BE2C (cell line): Measurements from ENCODE around the gene MARK3.

ENCODE experiments used
- DNase-seq: peaks from one replicate; pipeline ENCODE4 v3.0.0-alpha.2; 2020
- H3K27me3 ChIP-seq: fragments of 250-450 bp; sonication (Bioruptor Pico); 2 replicates; pipeline ENCODE4 v1.5.1; 2020; ENCODE audit warnings: mild to moderate bottlenecking
- H3K36me3 ChIP-seq: fragments of 250-450 bp; sonication (Bioruptor Pico); 2 replicates; pipeline ENCODE4 v1.5.1; 2020; ENCODE audit warnings: mild to moderate bottlenecking
- H3K4me1 ChIP-seq: fragments of 250-450 bp; sonication (Bioruptor Pico); 2 replicates; pipeline ENCODE4 v1.5.1; 2020
- H3K4me3 ChIP-seq: 2 replicates; pipeline ENCODE4 v1.5.1; 2011; ENCODE audit warnings: low read depth, low read length
- H3K9me3 ChIP-seq: fragments of 250-450 bp; sonication (Bioruptor Pico); 2 replicates; pipeline ENCODE4 v1.5.1; 2020
- CTCF ChIP-seq: IDR thresholded peaks from 2 replicates; pipeline ENCODE4 v1.5.1; 2012; ENCODE audit warnings: mild to moderate bottlenecking, low read depth, low read length

Gene MARK3

GRCh38 chr14:103436533-103436932, 51.3 kb downstream of the MARK3 start:
- no peak for TF ChIP-seq CTCF
- Histone ChIP-seq H3K4me1 (no peaks in the 10 kb centered on the region; the same call in 1 of the 2 replicates), H3K9me3 (no peaks in the 10 kb centered on the region), H3K36me3 (peaks cover 14% of the 10 kb centered on the region), H3K4me3 (no peak overlapping the region), H3K27me3 (no peaks in the 10 kb centered on the region)
- no peak for DNase-seq

GRCh38 chr14:103442288-103442687, 57.1 kb downstream of the MARK3 start:
- no peak for DNase-seq
- peaks cover 12% of the 10 kb centered on the region for H3K36me3 ChIP-seq

GRCh38 chr14:103443111-103443510, 57.9 kb downstream of the MARK3 start:
- peaks cover 11% of the 10 kb centered on the region for H3K4me1 ChIP-seq
- TF ChIP-seq CTCF = no peak
- DNase-seq = no peak

More at GRCh38 chr14:103442288-103442687, 57.1 kb downstream of the MARK3 start:
- H3K4me3 ChIP-seq = no peak overlapping the region
- H3K9me3 ChIP-seq = no peaks in the 10 kb centered on the region
- peaks cover 6% of the 10 kb centered on the region for H3K4me1 ChIP-seq
- no peaks in the 10 kb centered on the region for H3K27me3 ChIP-seq
- no peak for TF ChIP-seq CTCF

GRCh38 chr14:103444837-103445524, 59.8 kb downstream of the MARK3 start:
- Histone ChIP-seq H3K36me3 (peaks cover 9% of the 10 kb centered on the region), H3K9me3 (no peaks in the 10 kb centered on the region), H3K4me1 (peaks cover 11% of the 10 kb centered on the region; the same call in 1 of the 2 replicates), H3K27me3 (no peaks in the 10 kb centered on the region), H3K4me3 (no peak overlapping the region)
- TF ChIP-seq CTCF = no peak
- DNase-seq = no peak

More at GRCh38 chr14:103443111-103443510, 57.9 kb downstream of the MARK3 start:
- no peaks in the 10 kb centered on the region for H3K27me3 ChIP-seq
- no peaks in the 10 kb centered on the region for H3K9me3 ChIP-seq
- H3K36me3 ChIP-seq = peaks cover 12% of the 10 kb centered on the region
- H3K4me3 ChIP-seq = no peak overlapping the region

GRCh38 chr14:103445806-103446205, 60.6 kb downstream of the MARK3 start:
- Histone ChIP-seq H3K27me3 (no peaks in the 10 kb centered on the region), H3K4me1 (peaks cover 11% of the 10 kb centered on the region; the same call in 1 of the 2 replicates), H3K9me3 (no peaks in the 10 kb centered on the region), H3K36me3 (peaks cover 12% of the 10 kb centered on the region), H3K4me3 (no peak overlapping the region)
- no peak for TF ChIP-seq CTCF
- no peak for DNase-seq

- Histone ChIP-seq H3K27me3 (no peaks in the 10 kb centered on the region), H3K4me3 (no peak overlapping the region), H3K4me1 (peaks cover 11% of the 10 kb centered on the region; the same call in 1 of the 2 replicates), H3K36me3 (peaks cover 12% of the 10 kb centered on the region), H3K9me3 (no peaks in the 10 kb centered on the region)
- DNase-seq = no peak
- TF ChIP-seq CTCF = no peak
Observed at GRCh38 chr14:103448097-103448496, 62.9 kb downstream of the MARK3 start.
